B cell (primary cell): ENCODE measurements around the gene RPL13.

Experiments
- EZH2 ChIP-seq: IDR thresholded peaks from 2 replicates; pipeline ENCODE4 v1.6.1; 2012; ENCODE audit warnings: borderline replicate concordance, low read depth, mild to moderate bottlenecking, moderate library complexity, low read length; ENCODE audit not compliant: insufficient read depth, poor library complexity, severe bottlenecking
- TF ChIP-seq, protein P1 (sequence below): fragments of 200-600 bp; IDR thresholded peaks from one replicate; pipeline ENCODE4 v1.8.0; 2022; ENCODE audit warnings: antibody characterized with exemption, mild to moderate bottlenecking

DNA sequence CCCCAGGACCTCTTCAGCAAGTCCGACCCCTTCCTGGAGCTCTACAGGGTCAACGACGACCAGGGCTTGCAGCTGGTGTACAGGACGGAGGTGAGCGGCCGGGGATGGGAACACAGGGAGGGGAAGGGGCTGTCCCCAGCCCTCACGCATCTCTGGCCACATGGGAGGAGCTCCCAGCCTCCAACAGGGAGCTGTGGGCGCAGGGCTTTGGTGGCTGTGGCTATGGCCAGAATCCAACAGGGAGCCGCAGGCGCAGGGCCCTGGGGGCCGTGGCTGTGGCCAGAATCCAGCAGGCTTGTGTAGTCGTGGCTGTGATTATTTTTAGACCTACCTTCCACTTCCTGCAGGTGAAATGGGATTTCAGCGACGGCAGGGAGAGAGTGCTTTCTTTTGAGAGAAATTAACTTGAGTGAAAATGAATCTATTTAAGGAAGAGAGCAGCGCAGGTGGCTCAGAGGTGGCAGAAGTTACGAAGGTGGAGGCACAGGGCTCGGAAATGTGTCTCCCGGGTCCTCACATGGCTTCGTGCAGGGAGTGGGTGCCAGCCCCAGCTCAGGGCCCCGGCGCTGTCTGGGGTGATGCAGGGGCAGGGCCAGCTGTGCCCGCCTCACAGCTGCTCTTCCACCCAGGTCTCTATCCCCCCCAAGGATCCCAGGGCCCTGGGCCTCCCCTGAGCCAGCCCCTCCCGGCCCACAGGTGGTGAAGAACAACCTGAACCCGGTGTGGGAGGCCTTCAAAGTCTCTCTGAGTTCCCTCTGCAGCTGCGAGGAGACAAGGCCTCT lies 24.5 kb downstream of the RPL13 start:
- TF ChIP-seq, protein P1, sequence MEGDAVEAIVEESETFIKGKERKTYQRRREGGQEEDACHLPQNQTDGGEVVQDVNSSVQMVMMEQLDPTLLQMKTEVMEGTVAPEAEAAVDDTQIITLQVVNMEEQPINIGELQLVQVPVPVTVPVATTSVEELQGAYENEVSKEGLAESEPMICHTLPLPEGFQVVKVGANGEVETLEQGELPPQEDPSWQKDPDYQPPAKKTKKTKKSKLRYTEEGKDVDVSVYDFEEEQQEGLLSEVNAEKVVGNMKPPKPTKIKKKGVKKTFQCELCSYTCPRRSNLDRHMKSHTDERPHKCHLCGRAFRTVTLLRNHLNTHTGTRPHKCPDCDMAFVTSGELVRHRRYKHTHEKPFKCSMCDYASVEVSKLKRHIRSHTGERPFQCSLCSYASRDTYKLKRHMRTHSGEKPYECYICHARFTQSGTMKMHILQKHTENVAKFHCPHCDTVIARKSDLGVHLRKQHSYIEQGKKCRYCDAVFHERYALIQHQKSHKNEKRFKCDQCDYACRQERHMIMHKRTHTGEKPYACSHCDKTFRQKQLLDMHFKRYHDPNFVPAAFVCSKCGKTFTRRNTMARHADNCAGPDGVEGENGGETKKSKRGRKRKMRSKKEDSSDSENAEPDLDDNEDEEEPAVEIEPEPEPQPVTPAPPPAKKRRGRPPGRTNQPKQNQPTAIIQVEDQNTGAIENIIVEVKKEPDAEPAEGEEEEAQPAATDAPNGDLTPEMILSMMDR, result no peak
- no peak for TF ChIP-seq EZH2
